SK-N-SH (cell line): ENCODE measurements around the gene GSG1L. TPM values are rescaled to one million over a fixed set of nuclear protein-coding genes. Genes with fewer than 3 reads are reported as not detected.

ENCODE experiments used
- CTCF ChIA-PET: fragments of 300-600, 350-600 bp; formaldehyde crosslinking; extraction: SDS; loops from one replicate; lab custom pipeline; 2021; lab: Yijun Ruan, JAX
- POLR2A ChIA-PET: fragments of 350-600 bp; sonication (Branson Sonifier 250); formaldehyde crosslinking; extraction: SDS; loops from one replicate; lab custom pipeline; 2020; ENCODE audit warnings: antibody characterized with exemption, inconsistent platforms; lab: Yijun Ruan, JAX
- DNase-seq: peaks from one replicate; pipeline ENCODE4 v3.0.0; 2012
- H2AFZ ChIP-seq: fragments of 200-600 bp; sonication (generic); 2 replicates; pipeline ENCODE4 v1.8.1; 2016; ENCODE audit warnings: antibody characterized with exemption, mild to moderate bottlenecking, low read depth
- H3F3A ChIP-seq: fragments of 200-600 bp; sonication (generic); replicated peaks from 2 replicates; pipeline ENCODE3; 2016; ENCODE audit warnings: antibody characterized with exemption, mild to moderate bottlenecking; ENCODE audit not compliant: insufficient read depth
- H3K27ac ChIP-seq, 2 experiments: fragments of 200-500 bp in 1 of 2; fragments of 200-600 bp in 1 of 2; sonication (Bioruptor generic) in 1 of 2; sonication (generic), shearing (Covaris generic) in 1 of 2; 2 replicates each; pipeline versions ENCODE4 v1.5.1 to v1.6.1; 2014 to 2016; ENCODE audit warnings: low read depth in 2 of 2, inconsistent platforms in 1 of 2, low read length in 1 of 2, mild to moderate bottlenecking in 1 of 2, mixed read lengths in 1 of 2
- H3K27me3 ChIP-seq: fragments of 200-600 bp; sonication (generic), shearing (Covaris generic); 2 replicates; pipeline ENCODE4 v1.6.1; 2016; ENCODE audit warnings: mixed run types; ENCODE audit not compliant: insufficient read depth
- H3K36me3 ChIP-seq, 2 experiments: fragments of 200-500 bp in 1 of 2; fragments of 200-600 bp in 1 of 2; sonication (Bioruptor generic) in 1 of 2; sonication (generic) in 1 of 2; replicated peaks in 1 of 2; 2 replicates each; pipeline versions ENCODE3 to v1.5.1; 2014 to 2016; ENCODE audit warnings: low read length in 1 of 2, mild to moderate bottlenecking in 1 of 2; ENCODE audit not compliant: insufficient read depth in 2 of 2, control insufficient read depth in 1 of 2
- H3K4me1 ChIP-seq, 2 experiments: fragments of 200-500 bp in 1 of 2; fragments of 200-600 bp in 1 of 2; sonication (Bioruptor generic) in 1 of 2; sonication (generic), shearing (Covaris generic) in 1 of 2; 2 replicates each; pipeline versions ENCODE4 v1.5.1 to v1.6.1; 2014 to 2016; ENCODE audit warnings: low read depth in 1 of 2, low read length in 1 of 2, mixed run types in 1 of 2; ENCODE audit not compliant: insufficient read depth in 2 of 2, control insufficient read depth in 1 of 2
- H3K4me2 ChIP-seq: fragments of 200-600 bp; sonication (generic), shearing (Covaris generic); 2 replicates; pipeline ENCODE4 v1.6.1; 2017; ENCODE audit warnings: mixed run types
- H3K4me3 ChIP-seq, 2 experiments: fragments of 200-500 bp in 1 of 2; fragments of 200-600 bp in 1 of 2; sonication (Bioruptor generic) in 1 of 2; sonication (generic), shearing (Covaris generic) in 1 of 2; 2 replicates each; pipeline versions ENCODE4 v1.5.1 to v1.8.1; 2014 to 2016; ENCODE audit warnings: low read depth in 2 of 2, inconsistent platforms in 1 of 2, low read length in 1 of 2, mild to moderate bottlenecking in 1 of 2, mixed read lengths in 1 of 2, moderate library complexity in 1 of 2
- H3K79me2 ChIP-seq: fragments of 200-600 bp; sonication (generic); 2 replicates; pipeline ENCODE4 v1.8.1; 2017; ENCODE audit warnings: mild to moderate bottlenecking; ENCODE audit not compliant: insufficient read depth
- H3K9ac ChIP-seq: fragments of 200-600 bp; sonication (generic); 2 replicates; pipeline ENCODE4 v1.6.1; 2017; ENCODE audit warnings: mixed run types
- H3K9me2 ChIP-seq: fragments of 200-600 bp; sonication (generic); 2 replicates; pipeline ENCODE4 v1.6.1; 2017; ENCODE audit warnings: mixed run types
- H3K9me3 ChIP-seq: fragments of 200-600 bp; sonication (generic); 2 replicates; pipeline ENCODE4 v1.6.1; 2017; ENCODE audit warnings: mixed run types, mild to moderate bottlenecking, moderate library complexity
- H4K20me1 ChIP-seq: fragments of 200-600 bp; sonication (generic); 2 replicates; pipeline ENCODE4 v1.6.1; 2017; ENCODE audit warnings: mild to moderate bottlenecking, mixed run types; ENCODE audit not compliant: insufficient read depth
- ELF1 ChIP-seq: IDR thresholded peaks from 2 replicates; pipeline ENCODE4 v1.4.0; 2012
- EP300 ChIP-seq, 2 experiments: IDR thresholded peaks; 2 replicates each; pipeline versions ENCODE4 v1.4.0 to v1.6.1; 2012; ENCODE audit warnings: borderline replicate concordance in 1 of 2, low read depth in 1 of 2, low read length in 1 of 2
- FOSL2 ChIP-seq: IDR thresholded peaks from 2 replicates; pipeline ENCODE4 v1.4.0; 2012; ENCODE audit warnings: low read depth, mild to moderate bottlenecking, moderate library complexity, borderline replicate concordance
- FOXM1 ChIP-seq: IDR thresholded peaks from 2 replicates; pipeline ENCODE4 v1.4.0; 2012; ENCODE audit warnings: low read depth, mild to moderate bottlenecking
- GATA2 ChIP-seq: sonication (generic); formaldehyde crosslinking; IDR thresholded peaks from 2 replicates; pipeline ENCODE4 v1.5.0; 2020; ENCODE audit warnings: mild to moderate bottlenecking, missing genetic modification reagents
- JUND ChIP-seq: IDR thresholded peaks from 2 replicates; pipeline ENCODE4 v1.4.0; 2012
- MEF2A ChIP-seq: IDR thresholded peaks from 2 replicates; pipeline ENCODE4 v1.4.0; 2012; ENCODE audit warnings: low read depth, borderline replicate concordance
- NRF1 ChIP-seq: IDR thresholded peaks from 2 replicates; pipeline ENCODE4 v1.6.1; 2012; ENCODE audit warnings: low read depth, mild to moderate bottlenecking, low read length
- RCOR1 ChIP-seq: fragments of 150-350 bp; IDR thresholded peaks from 2 replicates; pipeline ENCODE4 v1.6.1; 2017; ENCODE audit warnings: antibody characterized with exemption, low read length
- RXRA ChIP-seq: IDR thresholded peaks from 2 replicates; pipeline ENCODE4 v1.4.0; 2012; ENCODE audit warnings: low read depth, mild to moderate bottlenecking, borderline replicate concordance
- SIN3A ChIP-seq: IDR thresholded peaks from 2 replicates; pipeline ENCODE4 v1.6.1; 2012; ENCODE audit warnings: low read depth, mild to moderate bottlenecking, low read length, moderate library complexity, borderline replicate concordance
- TEAD4 ChIP-seq: IDR thresholded peaks from 2 replicates; pipeline ENCODE4 v1.4.0; 2012; ENCODE audit warnings: mild to moderate bottlenecking, borderline replicate concordance; ENCODE audit not compliant: insufficient read depth
- YY1 ChIP-seq: IDR thresholded peaks from 2 replicates; pipeline ENCODE4 v1.4.0; 2012; ENCODE audit warnings: low read depth, mild to moderate bottlenecking
- WGBS: methylation state at CpG from one replicate; pipeline ENCODE4 v1.1.6; 2017; ENCODE audit warnings: low lambda C conversion rate; 5-methylcytosine and 5-hydroxymethylcytosine counted together
- polyA plus RNA-seq, 3 experiments: library from polyadenylated mRNA; depleted of rRNA; stranded (reverse); fragments of >200 nt; gene quantifications; 2 replicates each; pipeline ENCODE4 v1.2.3, GENCODE V29; 2012
- TF ChIP-seq, protein P1 (sequence below): IDR thresholded peaks from 2 replicates; pipeline ENCODE4; 2012
- TF ChIP-seq, protein P2 (sequence below): IDR thresholded peaks from 2 replicates; pipeline ENCODE4 v1.4.0; 2012; ENCODE audit warnings: low read depth, borderline replicate concordance
- TF ChIP-seq, protein P3 (sequence below): IDR thresholded peaks from 2 replicates; pipeline ENCODE4 v1.6.1; 2012; ENCODE audit warnings: mild to moderate bottlenecking, low read depth, low read length, moderate library complexity
- TF ChIP-seq, protein P4 (sequence below): fragments of 200-600 bp; sonication (generic); IDR thresholded peaks from 2 replicates; pipeline ENCODE4 v1.6.1; 2017; ENCODE audit warnings: antibody characterized with exemption, mild to moderate bottlenecking, moderate library complexity

Gene GSG1L
- polyA plus RNA-seq, 1 of the 3 experiments (the other 2 are of a cell fraction), result not detected

DNA sequence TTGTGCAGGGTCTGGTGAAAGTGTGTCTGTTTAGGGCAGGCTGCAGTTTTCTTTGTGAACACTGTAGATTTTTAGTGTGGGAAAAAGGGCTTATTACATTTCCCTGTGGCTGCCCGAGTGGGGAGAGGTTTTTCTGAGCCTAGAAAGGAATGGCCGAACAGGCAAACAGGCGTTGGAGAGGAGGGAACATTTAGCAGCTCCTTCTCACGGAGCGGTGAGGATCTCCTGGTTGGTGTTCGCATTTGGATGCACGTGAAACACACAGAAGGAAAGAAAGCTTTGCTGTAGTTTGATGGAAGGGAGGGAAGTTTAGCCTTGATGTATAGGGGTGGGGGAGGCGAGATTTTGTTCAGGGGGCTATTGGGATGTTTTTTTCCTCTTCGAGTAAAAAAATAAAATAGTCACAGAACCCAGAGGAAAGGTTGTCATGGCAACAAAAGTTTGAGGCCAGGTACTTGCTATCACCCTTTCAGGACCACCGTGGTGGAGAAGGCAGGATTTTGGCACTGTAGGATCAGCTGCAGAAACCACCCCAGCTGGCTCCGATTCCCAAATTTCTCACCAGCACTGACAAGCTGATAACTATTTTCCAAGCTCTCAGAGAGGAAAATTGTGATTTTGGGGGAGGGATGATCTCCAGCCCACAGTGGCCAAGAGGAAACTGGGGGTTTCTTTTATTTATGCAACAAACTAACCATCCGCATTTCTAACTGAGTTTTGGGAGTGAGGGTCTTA, 3.5 kb downstream of the GSG1L start:
- DNase-seq, result no peak
- H3K79me2 ChIP-seq, result no peaks in the 10 kb centered on the region
- no peak overlapping the region for H2AFZ ChIP-seq
- WGBS, result 36% methylated on average over 12 of the region's 12 CpGs
- no peaks in the 10 kb centered on the region for H3F3A ChIP-seq
- H3K36me3 ChIP-seq, result no peaks in the 10 kb centered on the region
- H3K27me3 ChIP-seq, result peaks cover 33% of the 10 kb centered on the region
- H3K4me2 ChIP-seq, result no peak overlapping the region
- no peak overlapping the region for H3K9ac ChIP-seq
- no peak for TF ChIP-seq MEF2A
- no peak for TF ChIP-seq GATA2
- no peak for TF ChIP-seq RXRA
- TF ChIP-seq SIN3A, result no peak
- no peak for TF ChIP-seq FOSL2
- no peak for TF ChIP-seq TEAD4
- TF ChIP-seq, protein P1, sequence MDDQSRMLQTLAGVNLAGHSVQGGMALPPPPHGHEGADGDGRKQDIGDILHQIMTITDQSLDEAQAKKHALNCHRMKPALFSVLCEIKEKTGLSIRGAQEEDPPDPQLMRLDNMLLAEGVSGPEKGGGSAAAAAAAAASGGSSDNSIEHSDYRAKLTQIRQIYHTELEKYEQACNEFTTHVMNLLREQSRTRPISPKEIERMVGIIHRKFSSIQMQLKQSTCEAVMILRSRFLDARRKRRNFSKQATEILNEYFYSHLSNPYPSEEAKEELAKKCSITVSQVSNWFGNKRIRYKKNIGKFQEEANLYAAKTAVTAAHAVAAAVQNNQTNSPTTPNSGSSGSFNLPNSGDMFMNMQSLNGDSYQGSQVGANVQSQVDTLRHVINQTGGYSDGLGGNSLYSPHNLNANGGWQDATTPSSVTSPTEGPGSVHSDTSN, result no peak
- TF ChIP-seq, protein P2, sequence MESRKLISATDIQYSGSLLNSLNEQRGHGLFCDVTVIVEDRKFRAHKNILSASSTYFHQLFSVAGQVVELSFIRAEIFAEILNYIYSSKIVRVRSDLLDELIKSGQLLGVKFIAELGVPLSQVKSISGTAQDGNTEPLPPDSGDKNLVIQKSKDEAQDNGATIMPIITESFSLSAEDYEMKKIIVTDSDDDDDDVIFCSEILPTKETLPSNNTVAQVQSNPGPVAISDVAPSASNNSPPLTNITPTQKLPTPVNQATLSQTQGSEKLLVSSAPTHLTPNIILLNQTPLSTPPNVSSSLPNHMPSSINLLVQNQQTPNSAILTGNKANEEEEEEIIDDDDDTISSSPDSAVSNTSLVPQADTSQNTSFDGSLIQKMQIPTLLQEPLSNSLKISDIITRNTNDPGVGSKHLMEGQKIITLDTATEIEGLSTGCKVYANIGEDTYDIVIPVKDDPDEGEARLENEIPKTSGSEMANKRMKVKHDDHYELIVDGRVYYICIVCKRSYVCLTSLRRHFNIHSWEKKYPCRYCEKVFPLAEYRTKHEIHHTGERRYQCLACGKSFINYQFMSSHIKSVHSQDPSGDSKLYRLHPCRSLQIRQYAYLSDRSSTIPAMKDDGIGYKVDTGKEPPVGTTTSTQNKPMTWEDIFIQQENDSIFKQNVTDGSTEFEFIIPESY, result no peak
- TF ChIP-seq YY1, result no peak
- H3K9me2 ChIP-seq, result no peaks in the 10 kb centered on the region
- H3K4me3 ChIP-seq, result no peak overlapping the region
- ChIA-PET POLR2A (no interaction called here), CTCF (interaction anchor here (2.0 to 14.1 kb wide), 3 partner anchors 11 to 87 kb away, joined by 6 to 172 read pairs (median 10); no protein-coding TSS in a partner anchor)
- H3K9me3 ChIP-seq, result no peaks in the 10 kb centered on the region
- no peak overlapping the region for H3K27ac ChIP-seq
- no peaks in the 10 kb centered on the region for H3K4me1 ChIP-seq
- H4K20me1 ChIP-seq, result no peaks in the 10 kb centered on the region

DNA sequence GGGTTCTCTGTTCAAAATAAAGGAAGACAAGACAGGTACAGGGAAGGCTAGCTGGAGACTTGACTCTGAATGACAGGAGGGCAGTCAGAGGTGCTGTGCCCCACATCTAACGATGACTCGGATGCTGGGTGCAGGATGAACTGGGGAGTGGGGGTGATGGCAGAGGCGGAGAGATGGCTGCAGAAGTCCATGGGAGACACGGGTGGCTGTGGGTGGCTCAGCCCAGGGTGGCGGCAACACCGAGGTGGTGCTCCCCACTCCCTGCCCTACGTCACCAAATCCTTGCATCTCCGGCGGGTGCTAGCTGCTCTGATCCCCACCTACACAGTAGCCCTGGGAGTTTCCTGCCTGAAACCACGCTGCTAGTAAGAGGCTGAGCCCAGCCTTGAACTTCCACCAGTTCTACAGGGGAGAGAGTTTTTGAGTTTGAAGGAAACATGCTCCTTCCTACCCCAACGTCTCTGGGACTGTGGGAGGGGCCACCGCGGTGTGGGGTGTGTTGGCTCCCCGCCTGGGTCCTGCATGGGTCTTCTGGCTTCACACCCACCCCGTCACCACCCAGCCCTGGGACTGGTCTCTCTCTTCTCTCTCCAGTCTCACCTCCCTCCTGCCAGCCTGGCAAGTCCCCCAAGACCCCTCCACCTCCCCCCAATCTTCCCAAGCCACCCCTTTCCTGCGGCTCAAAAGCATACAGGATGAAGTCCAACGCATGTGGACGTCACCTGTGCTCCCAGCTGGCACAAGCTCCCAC, 4.5 kb downstream of the GSG1L start:
- CTCF ChIA-PET, result interaction anchor here (2.0 to 14.1 kb wide), 3 partner anchors 10 to 86 kb away, joined by 6 to 172 read pairs (median 10); no protein-coding TSS in a partner anchor
- H4K20me1 ChIP-seq, result no peaks in the 10 kb centered on the region

More for the DNA sequence above, 4.5 kb downstream of the GSG1L start:
- TF ChIP-seq EP300 (IDR thresholded peaks at IDR 0.05; ENCODE audit: borderline replicate concordance in 1 of 2, low read depth in 1 of 2, low read length in 1 of 2), result no peak
- no peak for TF ChIP-seq FOXM1
- TF ChIP-seq, protein P3, sequence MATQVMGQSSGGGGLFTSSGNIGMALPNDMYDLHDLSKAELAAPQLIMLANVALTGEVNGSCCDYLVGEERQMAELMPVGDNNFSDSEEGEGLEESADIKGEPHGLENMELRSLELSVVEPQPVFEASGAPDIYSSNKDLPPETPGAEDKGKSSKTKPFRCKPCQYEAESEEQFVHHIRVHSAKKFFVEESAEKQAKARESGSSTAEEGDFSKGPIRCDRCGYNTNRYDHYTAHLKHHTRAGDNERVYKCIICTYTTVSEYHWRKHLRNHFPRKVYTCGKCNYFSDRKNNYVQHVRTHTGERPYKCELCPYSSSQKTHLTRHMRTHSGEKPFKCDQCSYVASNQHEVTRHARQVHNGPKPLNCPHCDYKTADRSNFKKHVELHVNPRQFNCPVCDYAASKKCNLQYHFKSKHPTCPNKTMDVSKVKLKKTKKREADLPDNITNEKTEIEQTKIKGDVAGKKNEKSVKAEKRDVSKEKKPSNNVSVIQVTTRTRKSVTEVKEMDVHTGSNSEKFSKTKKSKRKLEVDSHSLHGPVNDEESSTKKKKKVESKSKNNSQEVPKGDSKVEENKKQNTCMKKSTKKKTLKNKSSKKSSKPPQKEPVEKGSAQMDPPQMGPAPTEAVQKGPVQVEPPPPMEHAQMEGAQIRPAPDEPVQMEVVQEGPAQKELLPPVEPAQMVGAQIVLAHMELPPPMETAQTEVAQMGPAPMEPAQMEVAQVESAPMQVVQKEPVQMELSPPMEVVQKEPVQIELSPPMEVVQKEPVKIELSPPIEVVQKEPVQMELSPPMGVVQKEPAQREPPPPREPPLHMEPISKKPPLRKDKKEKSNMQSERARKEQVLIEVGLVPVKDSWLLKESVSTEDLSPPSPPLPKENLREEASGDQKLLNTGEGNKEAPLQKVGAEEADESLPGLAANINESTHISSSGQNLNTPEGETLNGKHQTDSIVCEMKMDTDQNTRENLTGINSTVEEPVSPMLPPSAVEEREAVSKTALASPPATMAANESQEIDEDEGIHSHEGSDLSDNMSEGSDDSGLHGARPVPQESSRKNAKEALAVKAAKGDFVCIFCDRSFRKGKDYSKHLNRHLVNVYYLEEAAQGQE, result no peak
- TF ChIP-seq ELF1, result no peak
- TF ChIP-seq MEF2A, result no peak
- TF ChIP-seq, protein P4, sequence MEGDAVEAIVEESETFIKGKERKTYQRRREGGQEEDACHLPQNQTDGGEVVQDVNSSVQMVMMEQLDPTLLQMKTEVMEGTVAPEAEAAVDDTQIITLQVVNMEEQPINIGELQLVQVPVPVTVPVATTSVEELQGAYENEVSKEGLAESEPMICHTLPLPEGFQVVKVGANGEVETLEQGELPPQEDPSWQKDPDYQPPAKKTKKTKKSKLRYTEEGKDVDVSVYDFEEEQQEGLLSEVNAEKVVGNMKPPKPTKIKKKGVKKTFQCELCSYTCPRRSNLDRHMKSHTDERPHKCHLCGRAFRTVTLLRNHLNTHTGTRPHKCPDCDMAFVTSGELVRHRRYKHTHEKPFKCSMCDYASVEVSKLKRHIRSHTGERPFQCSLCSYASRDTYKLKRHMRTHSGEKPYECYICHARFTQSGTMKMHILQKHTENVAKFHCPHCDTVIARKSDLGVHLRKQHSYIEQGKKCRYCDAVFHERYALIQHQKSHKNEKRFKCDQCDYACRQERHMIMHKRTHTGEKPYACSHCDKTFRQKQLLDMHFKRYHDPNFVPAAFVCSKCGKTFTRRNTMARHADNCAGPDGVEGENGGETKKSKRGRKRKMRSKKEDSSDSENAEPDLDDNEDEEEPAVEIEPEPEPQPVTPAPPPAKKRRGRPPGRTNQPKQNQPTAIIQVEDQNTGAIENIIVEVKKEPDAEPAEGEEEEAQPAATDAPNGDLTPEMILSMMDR, result no peak
- TF ChIP-seq RCOR1, result no peak
- TF ChIP-seq NRF1, result no peak
- no peak for TF ChIP-seq SIN3A
- TF ChIP-seq JUND, result no peak
- no peak for TF ChIP-seq YY1
- Histone ChIP-seq H3K27ac (no peak overlapping the region), H3K9me3 (no peaks in the 10 kb centered on the region), H3F3A (no peaks in the 10 kb centered on the region), H3K4me3 (no peak overlapping the region), H3K9ac (no peak overlapping the region), H3K36me3 (no peaks in the 10 kb centered on the region), H3K27me3 (peaks cover 23% of the 10 kb centered on the region), H3K4me2 (no peak overlapping the region), H3K9me2 (no peaks in the 10 kb centered on the region), H3K4me1 (no peaks in the 10 kb centered on the region), H3K79me2 (no peaks in the 10 kb centered on the region), H2AFZ (no peak overlapping the region)
- WGBS, result 40% methylated on average over 11 of the region's 18 CpGs
- DNase-seq, result no peak
- POLR2A ChIA-PET, result no interaction called here
